ENCODE results near the gene MITF.

DNA sequence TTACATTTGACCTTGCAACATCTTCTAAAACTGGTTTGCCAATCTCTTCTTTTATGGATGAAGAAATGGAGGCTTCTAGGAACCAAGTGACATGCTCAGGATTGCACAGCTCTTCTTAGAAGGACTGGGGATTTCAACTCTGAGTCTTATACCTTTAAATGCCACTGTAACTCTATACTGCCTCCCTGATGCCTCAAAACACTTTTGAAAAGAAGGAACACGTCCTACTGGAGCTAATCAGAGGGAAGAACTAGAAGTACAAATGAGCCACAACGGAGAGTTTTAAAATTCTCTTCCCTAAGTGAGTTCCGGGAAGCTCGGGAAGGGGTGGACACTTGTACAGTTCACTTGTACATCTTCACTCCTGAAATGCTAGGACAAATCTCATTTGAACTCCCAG lies 949 bp upstream of the MITF start:
- TF ChIP-seq, protein P1, sequence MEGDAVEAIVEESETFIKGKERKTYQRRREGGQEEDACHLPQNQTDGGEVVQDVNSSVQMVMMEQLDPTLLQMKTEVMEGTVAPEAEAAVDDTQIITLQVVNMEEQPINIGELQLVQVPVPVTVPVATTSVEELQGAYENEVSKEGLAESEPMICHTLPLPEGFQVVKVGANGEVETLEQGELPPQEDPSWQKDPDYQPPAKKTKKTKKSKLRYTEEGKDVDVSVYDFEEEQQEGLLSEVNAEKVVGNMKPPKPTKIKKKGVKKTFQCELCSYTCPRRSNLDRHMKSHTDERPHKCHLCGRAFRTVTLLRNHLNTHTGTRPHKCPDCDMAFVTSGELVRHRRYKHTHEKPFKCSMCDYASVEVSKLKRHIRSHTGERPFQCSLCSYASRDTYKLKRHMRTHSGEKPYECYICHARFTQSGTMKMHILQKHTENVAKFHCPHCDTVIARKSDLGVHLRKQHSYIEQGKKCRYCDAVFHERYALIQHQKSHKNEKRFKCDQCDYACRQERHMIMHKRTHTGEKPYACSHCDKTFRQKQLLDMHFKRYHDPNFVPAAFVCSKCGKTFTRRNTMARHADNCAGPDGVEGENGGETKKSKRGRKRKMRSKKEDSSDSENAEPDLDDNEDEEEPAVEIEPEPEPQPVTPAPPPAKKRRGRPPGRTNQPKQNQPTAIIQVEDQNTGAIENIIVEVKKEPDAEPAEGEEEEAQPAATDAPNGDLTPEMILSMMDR (IDR thresholded peaks at IDR 0.05 in 8 of 11, conservative IDR thresholded peaks at IDR 0.05 in 3 of 11): no peak
- TF ChIP-seq POLR2A (IDR thresholded peaks at IDR 0.05) (no peak), POLR2AphosphoS5 (IDR thresholded peaks at IDR 0.05) (no peak)

Data from spleen (tissue), 7 donors.